AG10803 (cell line): ENCODE data around the gene OSTM1.
"Not testable (repeated sequence)": the region's sequence is repeated elsewhere in the genome, so short reads cannot be mapped to it uniquely, and the experiment has no call there.

Experiments used
- DNase-seq: peaks from one replicate; pipeline ENCODE4 v3.0.0; 2010; ENCODE audit warnings: low read depth
- H3K4me3 ChIP-seq: 2 replicates; pipeline ENCODE4 v1.5.1; 2011; ENCODE audit warnings: mild to moderate bottlenecking, low read length, control low read depth
- CTCF ChIP-seq: conservative IDR thresholded peaks from 2 replicates; pipeline ENCODE4 v1.5.1; 2011; ENCODE audit warnings: mild to moderate bottlenecking, low read length, control low read depth, inconsistent platforms

Gene OSTM1

GRCh38 chr6:108004861-108005260 is 69.7 kb downstream of the OSTM1 start:
- no peak overlapping the region for H3K4me3 ChIP-seq
- TF ChIP-seq CTCF, result no peak
- no peak for DNase-seq

- DNase-seq, result no peak
- no peak overlapping the region for H3K4me3 ChIP-seq
- no peak for TF ChIP-seq CTCF
These were observed 71.9 kb downstream of the OSTM1 start for GRCh38 chr6:108002365-108003221.

GRCh38 chr6:108001696-108002231 is 72.8 kb downstream of the OSTM1 start:
- no peak for TF ChIP-seq CTCF
- H3K4me3 ChIP-seq, result no peak overlapping the region
- DNase-seq, result no peak

GRCh38 chr6:108000259-108000658 is 74.3 kb downstream of the OSTM1 start:
- not testable (repeated sequence) for DNase-seq, H3K4me3 ChIP-seq

- DNase-seq, result no peak
- H3K4me3 ChIP-seq, result no peak overlapping the region
- no peak for TF ChIP-seq CTCF
These were observed 75.2 kb downstream of the OSTM1 start for GRCh38 chr6:107999341-107999740.

GRCh38 chr6:107991772-107992550 is 82.6 kb downstream of the OSTM1 start:
- no peak overlapping the region for H3K4me3 ChIP-seq

More at GRCh38 chr6:107991772-107992550, 82.6 kb downstream of the OSTM1 start:
- no peak for DNase-seq
- no peak for TF ChIP-seq CTCF
